ENCODE results near the gene UBL4B. TPM values are rescaled to one million over a fixed set of nuclear protein-coding genes. Genes with fewer than 3 reads are reported as not detected.

UBL4B gene
- total RNA-seq, 4 donors from 2014 or later = 0.59 TPM; not detected in 3

DNA sequence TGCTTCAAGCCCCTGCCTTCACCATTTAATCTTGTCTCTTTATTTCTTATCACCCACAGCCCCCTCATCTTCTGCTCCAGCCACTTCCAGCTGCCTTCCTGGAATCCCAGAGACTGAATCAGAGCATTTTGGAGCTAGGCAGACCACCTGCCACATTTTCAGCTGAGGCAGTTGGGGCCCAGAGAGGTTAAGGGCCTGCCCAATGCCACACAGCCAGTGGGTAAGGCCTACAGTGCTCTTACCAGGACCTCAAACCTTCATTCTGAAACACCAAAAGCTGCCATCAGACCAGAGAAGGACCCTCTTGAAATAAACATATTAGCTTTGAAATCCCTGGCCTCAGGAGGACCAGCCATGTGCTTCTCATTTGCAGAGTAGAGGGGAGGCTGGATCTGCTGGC, 20.4 kb downstream of the UBL4B start:
- Histone ChIP-seq H3K4me1 (peaks cover 0 to 11% (median 5%) of the 10 kb centered on the region in 3 donors), H3K36me3 (no peaks in the 10 kb centered on the region), H3K4me3 (no peak overlapping the region), H3K27ac (no peak overlapping the region), H3K27me3 (peaks cover 0 to 87% (median 5%) of the 10 kb centered on the region in 4 donors), H3K9me3 (no peaks in the 10 kb centered on the region)
- DNase-seq = no peak
- intact Hi-C loops (cut with DNase I) = no loop called here
- TF ChIP-seq, protein P1, sequence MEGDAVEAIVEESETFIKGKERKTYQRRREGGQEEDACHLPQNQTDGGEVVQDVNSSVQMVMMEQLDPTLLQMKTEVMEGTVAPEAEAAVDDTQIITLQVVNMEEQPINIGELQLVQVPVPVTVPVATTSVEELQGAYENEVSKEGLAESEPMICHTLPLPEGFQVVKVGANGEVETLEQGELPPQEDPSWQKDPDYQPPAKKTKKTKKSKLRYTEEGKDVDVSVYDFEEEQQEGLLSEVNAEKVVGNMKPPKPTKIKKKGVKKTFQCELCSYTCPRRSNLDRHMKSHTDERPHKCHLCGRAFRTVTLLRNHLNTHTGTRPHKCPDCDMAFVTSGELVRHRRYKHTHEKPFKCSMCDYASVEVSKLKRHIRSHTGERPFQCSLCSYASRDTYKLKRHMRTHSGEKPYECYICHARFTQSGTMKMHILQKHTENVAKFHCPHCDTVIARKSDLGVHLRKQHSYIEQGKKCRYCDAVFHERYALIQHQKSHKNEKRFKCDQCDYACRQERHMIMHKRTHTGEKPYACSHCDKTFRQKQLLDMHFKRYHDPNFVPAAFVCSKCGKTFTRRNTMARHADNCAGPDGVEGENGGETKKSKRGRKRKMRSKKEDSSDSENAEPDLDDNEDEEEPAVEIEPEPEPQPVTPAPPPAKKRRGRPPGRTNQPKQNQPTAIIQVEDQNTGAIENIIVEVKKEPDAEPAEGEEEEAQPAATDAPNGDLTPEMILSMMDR (IDR thresholded peaks at IDR 0.05) = no peak
- TF ChIP-seq POLR2A (IDR thresholded peaks at IDR 0.05) = no peak

GRCh38 chr1:110133436-110133835, 21.2 kb downstream of the UBL4B start:
- peaks cover 0 to 88% (median 5%) of the 10 kb centered on the region in 4 donors for H3K27me3 ChIP-seq
- no peak overlapping the region for H3K27ac ChIP-seq
- no peaks in the 10 kb centered on the region for H3K36me3 ChIP-seq
- intact Hi-C loops (cut with DNase I) = no loop called here
- WGBS, 2 donors = 56 to 68% methylated on average over 3 of the region's 4 CpGs
- no peak for DNase-seq
- H3K4me3 ChIP-seq = no peak overlapping the region
- H3K4me1 ChIP-seq = peaks cover 0 to 11% (median 5%) of the 10 kb centered on the region in 3 donors
- TF ChIP-seq, protein P1 (IDR thresholded peaks at IDR 0.05) = no peak
- TF ChIP-seq POLR2A (IDR thresholded peaks at IDR 0.05) = no peak
- H3K9me3 ChIP-seq = no peaks in the 10 kb centered on the region

DNA sequence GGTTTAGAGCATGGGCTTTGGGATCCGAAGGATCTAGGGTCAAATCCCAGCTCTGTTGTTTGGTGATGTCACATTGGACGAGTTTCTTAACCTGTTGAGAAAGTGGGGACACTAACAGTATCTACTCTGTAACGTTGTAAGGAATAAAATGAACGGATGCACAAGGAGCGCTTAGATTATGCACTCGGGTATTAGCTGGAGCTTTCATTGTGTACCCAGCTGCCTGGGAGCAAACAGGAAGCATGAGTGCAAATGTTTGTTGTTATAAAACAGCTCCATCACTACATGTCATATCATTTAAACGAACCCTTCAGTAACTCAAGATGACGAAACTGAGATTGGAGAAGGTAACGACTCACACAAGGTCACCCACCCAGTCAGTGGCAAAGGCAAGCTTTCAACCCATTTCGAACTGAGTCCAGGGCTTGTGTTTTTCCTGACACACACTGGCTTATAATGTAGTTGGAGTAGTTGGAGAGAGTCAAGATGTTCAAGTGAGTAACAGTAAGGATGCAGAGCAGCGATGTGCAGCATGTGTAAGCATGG, 21.9 kb downstream of the UBL4B start:
- Histone ChIP-seq H3K9me3 (no peaks in the 10 kb centered on the region), H3K27ac (no peak overlapping the region), H3K4me3 (no peak overlapping the region), H3K27me3 (peaks cover 0 to 87% (median 5%) of the 10 kb centered on the region in 4 donors), H3K36me3 (no peaks in the 10 kb centered on the region), H3K4me1 (peaks cover 0 to 11% (median 5%) of the 10 kb centered on the region in 3 donors)
- no peak for DNase-seq
- WGBS, 2 donors = 47 to 58% methylated on average over 11 of the region's 11 CpGs
- TF ChIP-seq, protein P1 (IDR thresholded peaks at IDR 0.05) = no peak
- no peak for TF ChIP-seq POLR2A (IDR thresholded peaks at IDR 0.05)
- intact Hi-C loops (cut with DNase I) = no loop called here

- WGBS, 2 donors = 32 to 33% methylated on average over 3 to 4 of the region's 4 CpGs
- Histone ChIP-seq H3K9me3 (no peaks in the 10 kb centered on the region), H3K27ac (no peak overlapping the region), H3K27me3 (peaks cover 0 to 82% (median under 1%) of the 10 kb centered on the region in 4 donors), H3K36me3 (no peaks in the 10 kb centered on the region), H3K4me1 (peaks cover 0 to 5% (median 1%) of the 10 kb centered on the region in 3 donors), H3K4me3 (no peak overlapping the region)
- TF ChIP-seq, protein P1 (IDR thresholded peaks at IDR 0.05) = no peak
- no peak for TF ChIP-seq POLR2A (IDR thresholded peaks at IDR 0.05)
- no peak for DNase-seq
- intact Hi-C loops (cut with DNase I) = no loop called here
These were observed 23.0 kb downstream of the UBL4B start for GRCh38 chr1:110135246-110135645.

DNA sequence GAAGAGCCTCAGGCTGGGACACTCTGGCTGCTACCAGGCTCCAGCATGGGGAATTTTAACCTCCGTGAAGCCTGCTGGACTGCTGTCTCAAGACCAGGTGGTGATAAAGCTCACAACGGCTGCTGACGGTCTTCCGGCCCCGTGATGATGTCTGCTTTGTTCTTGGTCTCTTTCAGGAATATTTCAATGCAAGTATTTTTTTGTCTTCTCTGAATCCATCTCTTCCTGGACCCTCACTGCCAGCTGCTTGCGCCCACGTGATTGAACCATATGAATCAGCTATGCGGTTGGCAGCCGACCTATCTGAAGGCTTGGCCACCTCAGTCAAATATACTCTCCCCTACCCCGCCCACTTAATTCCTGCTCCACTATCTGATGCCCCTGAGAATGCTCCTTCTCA, 23.4 kb downstream of the UBL4B start:
- no peak for DNase-seq
- TF ChIP-seq, protein P1 (IDR thresholded peaks at IDR 0.05) = no peak
- TF ChIP-seq POLR2A (IDR thresholded peaks at IDR 0.05) = no peak
- Histone ChIP-seq H3K27me3 (peaks cover 0 to 81% (median 0%) of the 10 kb centered on the region in 4 donors), H3K36me3 (no peaks in the 10 kb centered on the region), H3K27ac (no peak overlapping the region), H3K4me1 (peaks cover 0 to 1% (median 0%) of the 10 kb centered on the region in 3 donors), H3K9me3 (no peaks in the 10 kb centered on the region), H3K4me3 (no peak overlapping the region)
- WGBS, 2 donors = 54 to 72% methylated on average over 10 of the region's 10 CpGs
- intact Hi-C loops (cut with DNase I) = no loop called here
